Measurements from ENCODE around the gene SLC6A2.
A peak's percentile ranks its signal among the peaks of the same experiment; 100 is the strongest.
"Not testable (repeated sequence)": the region's sequence is repeated elsewhere in the genome, so short reads cannot be mapped to it uniquely, and the experiment has no call there.

The SLC6A2 gene

GRCh38 chr16:55713103-55713502, 57.3 kb downstream of the SLC6A2 start:
- ATAC-seq: no peak

GRCh38 chr16:55717326-55717725, 61.5 kb downstream of the SLC6A2 start:
- no peak for ATAC-seq

- no peak for ATAC-seq
Measured at GRCh38 chr16:55725055-55725777, 69.4 kb downstream of the SLC6A2 start.

- ATAC-seq: no peak
Measured at GRCh38 chr16:55728797-55729196, 73.0 kb downstream of the SLC6A2 start.

GRCh38 chr16:55730115-55730514, 74.3 kb downstream of the SLC6A2 start:
- no peak for ATAC-seq

GRCh38 chr16:55732496-55732895, 76.7 kb downstream of the SLC6A2 start:
- no peak for ATAC-seq

- no peak for ATAC-seq
Measured at GRCh38 chr16:55734665-55735064, 78.9 kb downstream of the SLC6A2 start.

GRCh38 chr16:55735120-55735781, 79.5 kb downstream of the SLC6A2 start:
- ATAC-seq: no peak

- no peak for ATAC-seq
Measured at GRCh38 chr16:55736671-55737070, 80.9 kb downstream of the SLC6A2 start.

- ATAC-seq: no peak
Measured at GRCh38 chr16:55737318-55737717, 81.5 kb downstream of the SLC6A2 start.

- no peak for ATAC-seq
Measured at GRCh38 chr16:55737966-55738365, 82.2 kb downstream of the SLC6A2 start.

GRCh38 chr16:55746081-55746480, 90.3 kb downstream of the SLC6A2 start:
- ATAC-seq: no peak

- ATAC-seq: no peak
Measured at GRCh38 chr16:55747785-55748184, 92.0 kb downstream of the SLC6A2 start.

- peak in 1 of 2 donors; percentile 21 for ATAC-seq
Measured at GRCh38 chr16:55752465-55753144, 96.8 kb downstream of the SLC6A2 start.

- not testable (repeated sequence) for ATAC-seq
Measured at GRCh38 chr16:55753145-55753631, 97.4 kb downstream of the SLC6A2 start.
